K562 (cell line): Measurements from ENCODE around the gene NPAS2. TPM values are rescaled to one million over a fixed set of nuclear protein-coding genes. Genes with fewer than 3 reads are reported as not detected.

Experiments
- ATF3 ChIP-seq, 2 experiments: fragments of 450-650 bp in 1 of 2; sonication (generic) in 1 of 2; formaldehyde crosslinking in 1 of 2; IDR thresholded peaks in 1 of 2; conservative IDR thresholded peaks in 1 of 2; 2 replicates each; pipeline versions ENCODE4 v1.6.1 to v1.8.1; 2016 to 2023; ENCODE audit warnings: mild to moderate bottlenecking in 2 of 2, moderate library complexity in 2 of 2, inconsistent platforms in 1 of 2, missing genetic modification reagents in 1 of 2
- E2F6 ChIP-seq, 2 experiments: IDR thresholded peaks; 2 replicates each; pipeline ENCODE4 v1.6.1; 2011; ENCODE audit warnings: borderline replicate concordance in 1 of 2, control low read depth in 1 of 2, low read depth in 1 of 2, low read length in 1 of 2, mild to moderate bottlenecking in 1 of 2, mixed read lengths in 1 of 2, moderate library complexity in 1 of 2; ENCODE audit not compliant: insufficient read depth in 1 of 2, insufficient read length in 1 of 2, poor library complexity in 1 of 2, severe bottlenecking in 1 of 2; ENCODE audit errors: extremely low read depth in 1 of 2
- FOS ChIP-seq: IDR thresholded peaks from 3 replicates; pipeline ENCODE4 v1.6.1; 2011; ENCODE audit not compliant: insufficient read length; ENCODE audit errors: extremely low read depth
- FOSL1 ChIP-seq: fragments of 200-800 bp; sonication (Bioruptor generic); conservative IDR thresholded peaks from 2 replicates; pipeline ENCODE4 v1.6.1; 2016; ENCODE audit warnings: missing genetic modification characterization, missing compliant biosample characterization
- GTF2A2 ChIP-seq: IDR thresholded peaks from 2 replicates; pipeline ENCODE4 v1.6.1; 2016; ENCODE audit warnings: mild to moderate bottlenecking, missing genetic modification characterization, missing compliant biosample characterization
- HDAC2 ChIP-seq: fragments of 450-650 bp; IDR thresholded peaks from 2 replicates; pipeline ENCODE4 v1.6.1; 2016; ENCODE audit warnings: mild to moderate bottlenecking
- HMG20B ChIP-seq: fragments of 250-450 bp; sonication (Bioruptor Pico); IDR thresholded peaks from 2 replicates; pipeline ENCODE4 v1.5.0; 2021; ENCODE audit warnings: mild to moderate bottlenecking
- L3MBTL2 ChIP-seq: fragments of 450-650 bp; IDR thresholded peaks from 2 replicates; pipeline ENCODE4 v1.6.1; 2016; ENCODE audit warnings: mild to moderate bottlenecking, moderate library complexity
- LCOR ChIP-seq: sonication (generic); formaldehyde crosslinking; IDR thresholded peaks from 2 replicates; pipeline ENCODE4 v1.8.0; 2022; ENCODE audit warnings: mild to moderate bottlenecking, missing genetic modification reagents
- MAFG ChIP-seq: fragments of 450-650 bp; conservative IDR thresholded peaks from 2 replicates; pipeline ENCODE4 v1.6.1; 2016; ENCODE audit warnings: missing genetic modification characterization, missing compliant biosample characterization
- MCM7 ChIP-seq, 2 experiments: fragments of 450-650 bp; IDR thresholded peaks; 2 replicates each; pipeline ENCODE4 v1.6.1; 2016 to 2018
- MEF2D ChIP-seq: conservative IDR thresholded peaks from 2 replicates; pipeline ENCODE4 v1.6.1; 2016; ENCODE audit warnings: low read depth, missing genetic modification characterization, missing compliant biosample characterization
- MTA2 ChIP-seq: fragments of 450-650 bp; IDR thresholded peaks from 2 replicates; pipeline ENCODE4 v1.6.1; 2016; ENCODE audit warnings: low read depth
- NCOA1 ChIP-seq: fragments of 450-650 bp; IDR thresholded peaks from 2 replicates; pipeline ENCODE4 v1.6.1; 2016; ENCODE audit warnings: low read depth
- NCOR1 ChIP-seq: fragments of 450-650 bp; IDR thresholded peaks from 2 replicates; pipeline ENCODE4 v1.6.1; 2016; ENCODE audit warnings: mild to moderate bottlenecking, moderate library complexity
- NFE2 ChIP-seq: IDR thresholded peaks from 2 replicates; pipeline ENCODE4 v1.6.1; 2014; ENCODE audit warnings: antibody characterized with exemption, low read depth
- NFRKB ChIP-seq: fragments of 450-650 bp; IDR thresholded peaks from 2 replicates; pipeline ENCODE4 v1.6.1; 2016; ENCODE audit warnings: low read depth
- PKNOX1 ChIP-seq: fragments of 450-650 bp; IDR thresholded peaks from 2 replicates; pipeline ENCODE4 v1.6.1; 2016
- RBM15 ChIP-seq: fragments of 200-400 bp; formaldehyde crosslinking; IDR thresholded peaks from 2 replicates; pipeline ENCODE4 v1.6.1; 2018; ENCODE audit warnings: mild to moderate bottlenecking, low read length, moderate library complexity; ENCODE audit not compliant: insufficient read depth
- RBM25 ChIP-seq: fragments of 200-400 bp; formaldehyde crosslinking; IDR thresholded peaks from 2 replicates; pipeline ENCODE4 v1.6.1; 2018; ENCODE audit warnings: low read length, low read depth, moderate library complexity; ENCODE audit not compliant: severe bottlenecking
- SMARCB1 ChIP-seq: IDR thresholded peaks from 2 replicates; pipeline ENCODE4 v1.6.1; 2011; ENCODE audit warnings: improper control_type of control experiment, low read depth; ENCODE audit not compliant: insufficient read length
- STAT5A ChIP-seq: IDR thresholded peaks from 2 replicates; pipeline ENCODE4 v1.6.1; 2012; ENCODE audit warnings: low read length, inconsistent platforms, borderline replicate concordance
- TRIM24 ChIP-seq, 2 experiments: fragments of 450-650 bp; IDR thresholded peaks; 2 replicates each; pipeline ENCODE4 v1.6.1; 2016
- ZBTB33 ChIP-seq: sonication (generic); formaldehyde crosslinking; IDR thresholded peaks from 2 replicates; pipeline ENCODE4 v1.8.1; 2023; ENCODE audit warnings: mild to moderate bottlenecking, missing genetic modification reagents
- ZNF707 ChIP-seq: fragments of 250-450 bp; sonication (Bioruptor Pico); conservative IDR thresholded peaks from 2 replicates; pipeline ENCODE4 v1.8.0; 2022; ENCODE audit warnings: inconsistent platforms, mild to moderate bottlenecking, moderate library complexity
- polyA plus RNA-seq, 8 experiments: library from polyadenylated mRNA; depleted of rRNA in 4 of 8; stranded (reverse) in 5 of 8; unstranded in 3 of 8; fragments of >200 nt; fragmentation: Nextera tagmentation in 2 of 8; fragmentation: Illumina TruSeq in 1 of 8; extraction: Ambion mirVana in 2 of 8; extraction: Trizol in 1 of 8; gene quantifications; 2 replicates each; pipeline versions ENCODE4 v1.2.1 to v1.2.3, GENCODE V29; 2011 to 2014; ENCODE audit warnings: inconsistent platforms in 1 of 8, missing spikeins in 1 of 8
- total RNA-seq, 7 experiments: library from RNA; depleted of rRNA in 6 of 7; stranded (reverse); fragments of >200 nt in 6 of 7; fragmentation: Illumina TruSeq in 2 of 7; extraction: Trizol in 2 of 7; gene quantifications; 2 replicates each; pipeline versions ENCODE4 v1.2.1 to v1.2.3, GENCODE V29; 2011 to 2021; ENCODE audit warnings: low replicate concordance in 1 of 7

The NPAS2 gene
- total and polyA plus RNA-seq, 9 of the 15 experiments (the other 6 are each of a cell fraction or from before 2014, with no cell fraction given) = 0.06 to 0.29 (median 0.07) TPM; not detected in 5

DNA sequence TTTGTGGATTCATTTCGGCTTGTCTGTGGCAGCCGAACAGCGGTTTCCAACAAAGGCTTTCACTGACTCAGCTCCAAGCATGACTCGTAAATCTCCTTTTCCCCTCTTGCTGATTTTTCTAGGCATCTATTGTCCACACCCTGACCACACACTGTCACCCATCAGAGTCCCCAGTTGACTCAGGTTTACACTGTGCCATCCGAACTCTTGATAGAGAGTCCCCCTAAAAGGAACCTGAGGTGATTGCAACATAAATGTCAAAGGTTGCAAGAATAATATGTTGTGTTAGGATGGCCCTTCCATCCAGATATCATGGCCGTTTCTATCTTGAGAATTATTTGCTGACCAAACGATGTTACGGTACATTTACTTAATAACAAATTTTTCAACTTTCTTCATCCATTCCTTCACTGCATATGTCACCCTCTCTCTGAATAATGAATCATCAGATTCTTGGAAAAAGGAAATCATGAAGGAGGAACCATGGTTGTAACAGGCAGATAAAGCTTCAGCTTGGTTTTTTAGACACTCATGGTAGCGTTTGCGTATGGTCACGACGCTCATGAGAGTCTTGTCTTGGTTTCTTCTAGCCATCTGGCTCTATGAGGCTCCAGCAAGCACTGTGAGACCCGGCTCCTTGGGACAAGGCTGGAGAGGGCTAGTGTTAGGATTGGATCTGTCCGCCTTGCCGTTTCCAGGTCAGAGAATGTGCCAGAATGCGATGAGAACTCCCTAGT is 72.1 kb downstream of the NPAS2 start (continued):
- TF ChIP-seq FOSL1 (tag) = peak; percentile 95
- TF ChIP-seq ATF3 (IDR thresholded peaks at IDR 0.05) = peak; percentile 85
- 0 out of 2 replicates have a peak, but pooled peaks have one; percentile 24 for TF ChIP-seq ATF3 (CRISPR knock-in tag; conservative IDR thresholded peaks at IDR 0.05)
- TF ChIP-seq MEF2D (tag) = peak; percentile 9; the same call in 1 of the 2 replicates
- peak; percentile 4 for TF ChIP-seq FOS
- no peak for TF ChIP-seq SMARCB1
- no peak for TF ChIP-seq GTF2A2 (tag)
- TF ChIP-seq ZNF707 (CRISPR knock-in tag) = no peak
- TF ChIP-seq HMG20B (CRISPR knock-in tag) = no peak
- peak; percentile 59 for TF ChIP-seq MAFG (tag)
- peak; percentile 31; the same call in 1 of the 2 replicates for TF ChIP-seq NCOA1
- TF ChIP-seq NFE2 = peak; percentile 67
- no peak for TF ChIP-seq RBM25
- peak; percentile 95 for TF ChIP-seq STAT5A
- peak; percentile 86 for TF ChIP-seq PKNOX1
- TF ChIP-seq MCM7 (IDR thresholded peaks at IDR 0.05) = no peak
- no peak for TF ChIP-seq ZBTB33 (CRISPR knock-in tag)
- TF ChIP-seq E2F6 (IDR thresholded peaks at IDR 0.05; ENCODE audit: borderline replicate concordance in 1 of 2, extremely low read depth in 1 of 2, insufficient read depth in 1 of 2, insufficient read length in 1 of 2, low read depth in 1 of 2, low read length in 1 of 2, poor library complexity in 1 of 2, severe bottlenecking in 1 of 2) = peak in 1 of 2 experiments; percentile 19
- 0 out of 2 replicates have a peak, but pooled peaks have one; percentile 53 for TF ChIP-seq NFRKB
- no peak for TF ChIP-seq LCOR (CRISPR knock-in tag)
- TF ChIP-seq RBM15 = no peak
- peak; percentile 85 for TF ChIP-seq L3MBTL2
- TF ChIP-seq MTA2 = peak; percentile 68
- TF ChIP-seq TRIM24 (IDR thresholded peaks at IDR 0.05) = peak; percentile 18 to 70; a peak in 3 of 4 replicates
- peak; percentile 79 for TF ChIP-seq HDAC2
- TF ChIP-seq NCOR1 = peak; percentile 65
